HCT116 (cell line): ENCODE measurements around the gene KPNA3. TPM values are rescaled to one million over a fixed set of nuclear protein-coding genes. Genes with fewer than 3 reads are reported as not detected.

Experiments
- ATAC-seq: fragments of 200-7000 bp; cut with Tn5 transposase; 2 replicates; pipeline ENCODE4 v1.9.1; 2020; ENCODE audit warnings: mild to moderate bottlenecking, moderate library complexity
- BruUV-seq: library from RNA; stranded (reverse); fragments of 400-500 nt; replicated peaks from 2 replicates; lab custom pipeline; 2021; lab: Mats Ljungman, UMichigan
- CTCF ChIA-PET: fragments of 300-600 bp; sonication (Branson Sonifier 250); formaldehyde crosslinking; loops from one replicate; lab custom pipeline; 2021; ENCODE audit warnings: antibody characterized with exemption; lab: Charles Lee
- POLR2A ChIA-PET: fragments of 300-600, 350-600 bp; sonication (Branson Sonifier 250); formaldehyde crosslinking; loops from one replicate; lab custom pipeline; 2021; ENCODE audit warnings: antibody characterized with exemption; lab: Charles Lee
- RAD21 ChIA-PET, 2 experiments: fragments of 300-600 bp; sonication (Branson Sonifier 250); formaldehyde crosslinking; loops; one replicate each; lab custom pipeline; 2023; ENCODE audit warnings: low total read pairs in 2 of 2; ENCODE audit not compliant: uncharacterized antibody in 2 of 2, unreplicated experiment in 2 of 2, low non-redundant PET in 1 of 2; lab: Charles Lee
- DNase-seq: peaks from one replicate; pipeline ENCODE4 v3.0.0-alpha.2; 2010; ENCODE audit warnings: low read depth, low spot score
- H2AFZ ChIP-seq: fragments of 200-600 bp; shearing (Covaris generic), sonication (generic); 2 replicates; pipeline ENCODE4 v1.6.1; 2017; ENCODE audit warnings: low read depth, mixed run types, mixed read lengths, antibody characterized with exemption, low read length; ENCODE audit not compliant: poor library complexity, severe bottlenecking
- H3K27ac ChIP-seq: 2 replicates; pipeline ENCODE4 v1.5.1; 2012; ENCODE audit warnings: low read depth, low read length
- H3K27me3 ChIP-seq: fragments of 200-600 bp; sonication (generic); 2 replicates; pipeline ENCODE4 v1.6.1; 2016; ENCODE audit warnings: mixed run types, low read length, mixed read lengths; ENCODE audit not compliant: insufficient read depth
- H3K36me3 ChIP-seq, 2 experiments: fragments of 200-500 bp in 1 of 2; fragments of 200-600 bp in 1 of 2; sonication (Bioruptor generic) in 1 of 2; sonication (generic) in 1 of 2; 2 replicates each; pipeline versions ENCODE4 v1.5.1 to v1.6.1; 2014 to 2016; ENCODE audit warnings: low read length in 2 of 2, inconsistent platforms in 1 of 2, mixed read lengths in 1 of 2, mixed run types in 1 of 2; ENCODE audit not compliant: insufficient read depth in 2 of 2, control insufficient read depth in 1 of 2
- H3K4me1 ChIP-seq, 2 experiments: fragments of 200-600 bp in 1 of 2; sonication (generic) in 1 of 2; 2 replicates each; pipeline versions ENCODE4 v1.5.1 to v1.6.1; 2012 to 2017; ENCODE audit warnings: low read length in 2 of 2, inconsistent platforms in 1 of 2, mild to moderate bottlenecking in 1 of 2, mixed read lengths in 1 of 2, mixed run types in 1 of 2, moderate library complexity in 1 of 2; ENCODE audit not compliant: insufficient read depth in 2 of 2, control insufficient read depth in 1 of 2
- H3K4me2 ChIP-seq: fragments of 200-600 bp; sonication (generic); 2 replicates; pipeline ENCODE4 v1.6.1; 2017; ENCODE audit warnings: mixed run types, low read length, mixed read lengths
- H3K4me3 ChIP-seq, 2 experiments: fragments of 200-600 bp in 1 of 2; sonication (generic) in 1 of 2; replicated peaks in 1 of 2; 2 replicates each; pipeline ENCODE4 v1.5.1; 2011 to 2016; ENCODE audit warnings: low read length in 2 of 2, control low read depth in 1 of 2, low read depth in 1 of 2, mild to moderate bottlenecking in 1 of 2, mixed read lengths in 1 of 2, mixed run types in 1 of 2
- H3K79me2 ChIP-seq: fragments of 200-600 bp; sonication (generic); 2 replicates; pipeline ENCODE4 v1.6.1; 2017; ENCODE audit warnings: mild to moderate bottlenecking, mixed run types, low read length, moderate library complexity, mixed read lengths; ENCODE audit not compliant: insufficient read depth
- H3K9ac ChIP-seq: fragments of 200-600 bp; sonication (generic); 2 replicates; pipeline ENCODE4 v1.6.1; 2016; ENCODE audit warnings: low read length, mixed read lengths
- H3K9me2 ChIP-seq: fragments of 200-600 bp; sonication (generic), shearing (Covaris generic); 2 replicates; pipeline ENCODE4 v1.6.1; 2017; ENCODE audit warnings: mixed run types, mild to moderate bottlenecking, moderate library complexity; ENCODE audit not compliant: insufficient read depth
- H3K9me3 ChIP-seq, 2 experiments: fragments of 200-500 bp in 1 of 2; fragments of 200-600 bp in 1 of 2; sonication (Bioruptor generic) in 1 of 2; sonication (generic) in 1 of 2; 2 replicates each; pipeline ENCODE4 v1.6.1; 2014 to 2017; ENCODE audit warnings: low read length in 2 of 2, mixed read lengths in 2 of 2, inconsistent platforms in 1 of 2, low read depth in 1 of 2, mild to moderate bottlenecking in 1 of 2, mixed run types in 1 of 2, moderate library complexity in 1 of 2; ENCODE audit not compliant: control insufficient read depth in 1 of 2, insufficient read depth in 1 of 2
- H4K20me1 ChIP-seq: fragments of 200-600 bp; sonication (generic), shearing (Covaris generic); 2 replicates; pipeline ENCODE4 v1.6.1; 2017; ENCODE audit warnings: mixed run types, mild to moderate bottlenecking, moderate library complexity; ENCODE audit not compliant: insufficient read depth
- EZH2 ChIP-seq: fragments of 200-600 bp; sonication (generic); IDR thresholded peaks from 2 replicates; pipeline ENCODE4 v1.6.1; 2017; ENCODE audit warnings: antibody characterized with exemption, mixed run types
- JUND ChIP-seq: IDR thresholded peaks from 2 replicates; pipeline ENCODE4 v1.6.1; 2012
- YY1 ChIP-seq: IDR thresholded peaks from 2 replicates; pipeline ENCODE4 v1.6.1; 2011; ENCODE audit warnings: low read length, low read depth, moderate library complexity, mild to moderate bottlenecking; ENCODE audit not compliant: insufficient replicate concordance; ENCODE audit errors: extremely low read depth
- ZFX ChIP-seq: fragments of 450-650 bp; IDR thresholded peaks from 2 replicates; pipeline ENCODE4 v1.6.1; 2017
- intact Hi-C: fragments of 100-400 bp; cut with micrococcal nuclease; formaldehyde crosslinking; loops from 2 replicates; pipeline ENCODE4 v1.10.0; 2022
- total RNA-seq: library from RNA; stranded (reverse); gene quantifications from one replicate; pipeline ENCODE4 v1.2.1, GENCODE V29; 2021; ENCODE audit not compliant: unreplicated experiment
- TF ChIP-seq, protein P1 (sequence below): IDR thresholded peaks from 2 replicates; pipeline ENCODE4 v1.6.1; 2012; ENCODE audit warnings: low read depth
- TF ChIP-seq, protein P2 (sequence below), 3 experiments: fragments of 200-600 bp in 1 of 3; sonication (generic) in 1 of 3; IDR thresholded peaks in 2 of 3; conservative IDR thresholded peaks in 1 of 3; 2 replicates each; pipeline ENCODE4 v1.5.1; 2012 to 2017; ENCODE audit warnings: low read depth in 2 of 3, low read length in 2 of 3, antibody characterized with exemption in 1 of 3, borderline replicate concordance in 1 of 3, control low read depth in 1 of 3, mild to moderate bottlenecking in 1 of 3, mixed read lengths in 1 of 3, mixed run types in 1 of 3, moderate library complexity in 1 of 3; ENCODE audit not compliant: insufficient read depth in 1 of 3

KPNA3 gene
- total RNA-seq, 1 experiment from 2014 or later: 45.0 TPM

DNA sequence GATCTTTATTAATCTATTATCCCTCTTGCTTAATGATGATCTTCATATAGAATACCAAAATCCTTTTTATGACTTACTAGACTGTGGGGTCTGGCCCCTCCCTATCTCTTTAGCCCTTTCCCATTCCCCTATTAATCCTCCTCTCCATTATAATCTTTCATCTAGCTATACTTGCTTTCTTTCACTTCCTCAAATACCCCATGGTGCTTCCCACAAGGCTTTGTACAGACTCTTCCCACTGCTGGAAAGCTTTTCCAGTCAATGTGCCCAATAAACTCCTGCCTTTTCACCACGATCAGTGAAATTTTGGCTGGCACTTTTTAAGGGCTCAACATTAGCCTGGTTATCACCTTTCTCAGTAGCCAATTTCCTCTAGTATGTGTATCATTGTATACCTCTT is 98.0 kb downstream of the KPNA3 start:
- H2AFZ ChIP-seq: no peak overlapping the region
- peaks cover 6 to 19% of the 10 kb centered on the region in 2 experiments; a peak in 3 of 4 replicates for H3K4me1 ChIP-seq
- no peak for DNase-seq
- no peaks in the 10 kb centered on the region for H3K27me3 ChIP-seq
- H3K36me3 ChIP-seq: no peaks in the 10 kb centered on the region
- ChIA-PET CTCF (no interaction called here), RAD21 (no interaction called here), POLR2A (no interaction called here)
- H3K9ac ChIP-seq: no peak overlapping the region
- H3K9me2 ChIP-seq: no peaks in the 10 kb centered on the region
- intact Hi-C loops: loop anchor here (10.0 kb wide), 1 partner anchor 240 kb away; the partner anchor contains the start of gene SPRYD7
- TF ChIP-seq, protein P1, sequence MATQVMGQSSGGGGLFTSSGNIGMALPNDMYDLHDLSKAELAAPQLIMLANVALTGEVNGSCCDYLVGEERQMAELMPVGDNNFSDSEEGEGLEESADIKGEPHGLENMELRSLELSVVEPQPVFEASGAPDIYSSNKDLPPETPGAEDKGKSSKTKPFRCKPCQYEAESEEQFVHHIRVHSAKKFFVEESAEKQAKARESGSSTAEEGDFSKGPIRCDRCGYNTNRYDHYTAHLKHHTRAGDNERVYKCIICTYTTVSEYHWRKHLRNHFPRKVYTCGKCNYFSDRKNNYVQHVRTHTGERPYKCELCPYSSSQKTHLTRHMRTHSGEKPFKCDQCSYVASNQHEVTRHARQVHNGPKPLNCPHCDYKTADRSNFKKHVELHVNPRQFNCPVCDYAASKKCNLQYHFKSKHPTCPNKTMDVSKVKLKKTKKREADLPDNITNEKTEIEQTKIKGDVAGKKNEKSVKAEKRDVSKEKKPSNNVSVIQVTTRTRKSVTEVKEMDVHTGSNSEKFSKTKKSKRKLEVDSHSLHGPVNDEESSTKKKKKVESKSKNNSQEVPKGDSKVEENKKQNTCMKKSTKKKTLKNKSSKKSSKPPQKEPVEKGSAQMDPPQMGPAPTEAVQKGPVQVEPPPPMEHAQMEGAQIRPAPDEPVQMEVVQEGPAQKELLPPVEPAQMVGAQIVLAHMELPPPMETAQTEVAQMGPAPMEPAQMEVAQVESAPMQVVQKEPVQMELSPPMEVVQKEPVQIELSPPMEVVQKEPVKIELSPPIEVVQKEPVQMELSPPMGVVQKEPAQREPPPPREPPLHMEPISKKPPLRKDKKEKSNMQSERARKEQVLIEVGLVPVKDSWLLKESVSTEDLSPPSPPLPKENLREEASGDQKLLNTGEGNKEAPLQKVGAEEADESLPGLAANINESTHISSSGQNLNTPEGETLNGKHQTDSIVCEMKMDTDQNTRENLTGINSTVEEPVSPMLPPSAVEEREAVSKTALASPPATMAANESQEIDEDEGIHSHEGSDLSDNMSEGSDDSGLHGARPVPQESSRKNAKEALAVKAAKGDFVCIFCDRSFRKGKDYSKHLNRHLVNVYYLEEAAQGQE: no peak
- TF ChIP-seq ZFX: no peak
- TF ChIP-seq JUND: no peak
- TF ChIP-seq, protein P2, sequence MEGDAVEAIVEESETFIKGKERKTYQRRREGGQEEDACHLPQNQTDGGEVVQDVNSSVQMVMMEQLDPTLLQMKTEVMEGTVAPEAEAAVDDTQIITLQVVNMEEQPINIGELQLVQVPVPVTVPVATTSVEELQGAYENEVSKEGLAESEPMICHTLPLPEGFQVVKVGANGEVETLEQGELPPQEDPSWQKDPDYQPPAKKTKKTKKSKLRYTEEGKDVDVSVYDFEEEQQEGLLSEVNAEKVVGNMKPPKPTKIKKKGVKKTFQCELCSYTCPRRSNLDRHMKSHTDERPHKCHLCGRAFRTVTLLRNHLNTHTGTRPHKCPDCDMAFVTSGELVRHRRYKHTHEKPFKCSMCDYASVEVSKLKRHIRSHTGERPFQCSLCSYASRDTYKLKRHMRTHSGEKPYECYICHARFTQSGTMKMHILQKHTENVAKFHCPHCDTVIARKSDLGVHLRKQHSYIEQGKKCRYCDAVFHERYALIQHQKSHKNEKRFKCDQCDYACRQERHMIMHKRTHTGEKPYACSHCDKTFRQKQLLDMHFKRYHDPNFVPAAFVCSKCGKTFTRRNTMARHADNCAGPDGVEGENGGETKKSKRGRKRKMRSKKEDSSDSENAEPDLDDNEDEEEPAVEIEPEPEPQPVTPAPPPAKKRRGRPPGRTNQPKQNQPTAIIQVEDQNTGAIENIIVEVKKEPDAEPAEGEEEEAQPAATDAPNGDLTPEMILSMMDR (IDR thresholded peaks at IDR 0.05 in 2 of 3, conservative IDR thresholded peaks at IDR 0.05 in 1 of 3; ENCODE audit: borderline replicate concordance in 1 of 3, insufficient read depth in 1 of 3, low read depth in 2 of 3, low read length in 2 of 3): no peak
- TF ChIP-seq YY1: no peak
- no peak for TF ChIP-seq EZH2
- H3K4me3 ChIP-seq: no peak overlapping the region
- peaks cover 18% of the 10 kb centered on the region for H3K79me2 ChIP-seq
- H3K27ac ChIP-seq: no peak overlapping the region
- no TSS peak for BruUV-seq
- ATAC-seq: no peak
- no peak overlapping the region for H3K4me2 ChIP-seq
- H4K20me1 ChIP-seq: no peaks in the 10 kb centered on the region
- H3K9me3 ChIP-seq: no peaks in the 10 kb centered on the region
